Smooth muscle cell (in vitro differentiated cells): ENCODE data around the gene CRLF1. TPM values are rescaled to one million over a fixed set of nuclear protein-coding genes. Genes with fewer than 3 reads are reported as not detected.

ENCODE experiments used
- DNase-seq: peaks from one replicate; lab custom pipeline; 2025; ENCODE audit not compliant: unreplicated experiment; lab: John Stamatoyannopoulos, UW
- H2AFZ ChIP-seq: fragments of 200-600 bp; sonication (generic); 2 replicates; pipeline ENCODE4 v1.6.0; 2016; ENCODE audit warnings: antibody characterized with exemption, low read depth, mild to moderate bottlenecking
- H3F3A ChIP-seq: fragments of 200-600 bp; sonication (generic); 2 replicates; pipeline ENCODE4 v1.6.0; 2017; ENCODE audit warnings: antibody characterized with exemption, low read depth
- H3K27ac ChIP-seq: fragments of 200-600 bp; sonication (generic); 2 replicates; pipeline ENCODE4 v1.5.1; 2016; ENCODE audit warnings: low read depth, mild to moderate bottlenecking
- H3K27me3 ChIP-seq: fragments of 200-600 bp; sonication (generic); 2 replicates; pipeline ENCODE4 v1.6.1; 2016; ENCODE audit warnings: low read depth, mild to moderate bottlenecking
- H3K36me3 ChIP-seq: fragments of 200-600 bp; sonication (generic); 2 replicates; pipeline ENCODE4 v1.5.1; 2016; ENCODE audit warnings: low read depth
- H3K4me1 ChIP-seq: fragments of 200-600 bp; sonication (generic); 2 replicates; pipeline ENCODE4 v1.5.1; 2016; ENCODE audit warnings: low read depth
- H3K4me2 ChIP-seq: fragments of 200-600 bp; sonication (generic); 2 replicates; pipeline ENCODE4 v1.6.0; 2016; ENCODE audit warnings: mild to moderate bottlenecking
- H3K4me3 ChIP-seq: fragments of 200-600 bp; sonication (generic); 2 replicates; pipeline ENCODE4 v1.5.1; 2016; ENCODE audit warnings: mild to moderate bottlenecking
- H3K79me2 ChIP-seq: fragments of 200-600 bp; sonication (generic); 2 replicates; pipeline ENCODE4 v1.6.0; 2016; ENCODE audit warnings: low read depth, mild to moderate bottlenecking
- H3K9ac ChIP-seq: fragments of 200-600 bp; sonication (generic); 2 replicates; pipeline ENCODE4 v1.6.0; 2016; ENCODE audit warnings: low read depth
- H3K9me3 ChIP-seq: fragments of 200-600 bp; sonication (generic); replicated peaks from 2 replicates; pipeline ENCODE4 v1.5.1; 2016; ENCODE audit warnings: low read depth
- H4K20me1 ChIP-seq: fragments of 200-600 bp; sonication (generic); 2 replicates; pipeline ENCODE4 v1.6.0; 2016; ENCODE audit warnings: low read depth
- WGBS: methylation state at CpG from one replicate; pipeline ENCODE4 v1.1.7; 2016; ENCODE audit warnings: low lambda C conversion rate; 5-methylcytosine and 5-hydroxymethylcytosine counted together
- polyA plus RNA-seq: library from polyadenylated mRNA; unstranded; fragments of >200 nt; fragmentation: Nextera tagmentation; extraction: Ambion mirVana; gene quantifications from 2 replicates; pipeline ENCODE4 v1.2.1, GENCODE V29; 2016
- total RNA-seq: library from RNA; depleted of rRNA; stranded (reverse); fragments of >200 nt; gene quantifications from 2 replicates; pipeline ENCODE4 v1.2.3, GENCODE V29; 2014
- TF ChIP-seq, protein P1 (sequence below): fragments of 200-600 bp; sonication (generic); IDR thresholded peaks from 2 replicates; pipeline ENCODE4 v1.5.1; 2017; ENCODE audit warnings: borderline replicate concordance, mild to moderate bottlenecking, antibody characterized with exemption; ENCODE audit not compliant: insufficient read depth, poor library complexity, severe bottlenecking

Gene CRLF1
- total and polyA plus RNA-seq, 2 experiments from 2014 or later, result 196 to 1,048 TPM

DNA sequence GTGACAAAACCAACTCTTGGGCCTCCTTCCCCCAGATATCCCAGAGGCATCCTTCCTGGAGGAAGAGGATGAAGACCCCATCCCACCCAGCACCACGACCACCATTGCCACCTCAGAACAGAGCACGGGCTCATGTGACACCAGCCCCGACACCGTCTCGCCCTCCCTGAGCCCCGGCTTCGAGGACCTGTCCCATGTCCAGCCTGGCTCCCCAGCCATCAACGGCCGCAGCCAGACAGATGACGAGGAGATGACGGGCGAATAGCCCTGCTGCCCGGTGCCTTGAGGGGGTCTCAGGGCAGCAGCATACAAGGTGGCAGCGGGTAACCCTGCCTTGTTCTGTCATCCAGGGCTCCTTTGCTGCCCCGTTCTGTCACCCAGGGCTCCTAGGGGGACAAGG is 38.2 kb downstream of the CRLF1 start:
- Histone ChIP-seq H3K9ac (no peak overlapping the region), H3K9me3 (no peaks in the 10 kb centered on the region), H3K4me2 (no peak overlapping the region), H3K27ac (no peak overlapping the region), H2AFZ (no peak overlapping the region), H3K27me3 (no peaks in the 10 kb centered on the region), H3F3A (peaks cover 8% of the 10 kb centered on the region), H3K4me1 (peaks cover 9% of the 10 kb centered on the region), H3K4me3 (no peak overlapping the region), H4K20me1 (peaks cover 12% of the 10 kb centered on the region), H3K36me3 (no peaks in the 10 kb centered on the region), H3K79me2 (peaks cover 17% of the 10 kb centered on the region)
- TF ChIP-seq, protein P1, sequence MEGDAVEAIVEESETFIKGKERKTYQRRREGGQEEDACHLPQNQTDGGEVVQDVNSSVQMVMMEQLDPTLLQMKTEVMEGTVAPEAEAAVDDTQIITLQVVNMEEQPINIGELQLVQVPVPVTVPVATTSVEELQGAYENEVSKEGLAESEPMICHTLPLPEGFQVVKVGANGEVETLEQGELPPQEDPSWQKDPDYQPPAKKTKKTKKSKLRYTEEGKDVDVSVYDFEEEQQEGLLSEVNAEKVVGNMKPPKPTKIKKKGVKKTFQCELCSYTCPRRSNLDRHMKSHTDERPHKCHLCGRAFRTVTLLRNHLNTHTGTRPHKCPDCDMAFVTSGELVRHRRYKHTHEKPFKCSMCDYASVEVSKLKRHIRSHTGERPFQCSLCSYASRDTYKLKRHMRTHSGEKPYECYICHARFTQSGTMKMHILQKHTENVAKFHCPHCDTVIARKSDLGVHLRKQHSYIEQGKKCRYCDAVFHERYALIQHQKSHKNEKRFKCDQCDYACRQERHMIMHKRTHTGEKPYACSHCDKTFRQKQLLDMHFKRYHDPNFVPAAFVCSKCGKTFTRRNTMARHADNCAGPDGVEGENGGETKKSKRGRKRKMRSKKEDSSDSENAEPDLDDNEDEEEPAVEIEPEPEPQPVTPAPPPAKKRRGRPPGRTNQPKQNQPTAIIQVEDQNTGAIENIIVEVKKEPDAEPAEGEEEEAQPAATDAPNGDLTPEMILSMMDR, result no peak
- no peak for DNase-seq
- WGBS, result 97% methylated on average over 15 of the region's 15 CpGs

DNA sequence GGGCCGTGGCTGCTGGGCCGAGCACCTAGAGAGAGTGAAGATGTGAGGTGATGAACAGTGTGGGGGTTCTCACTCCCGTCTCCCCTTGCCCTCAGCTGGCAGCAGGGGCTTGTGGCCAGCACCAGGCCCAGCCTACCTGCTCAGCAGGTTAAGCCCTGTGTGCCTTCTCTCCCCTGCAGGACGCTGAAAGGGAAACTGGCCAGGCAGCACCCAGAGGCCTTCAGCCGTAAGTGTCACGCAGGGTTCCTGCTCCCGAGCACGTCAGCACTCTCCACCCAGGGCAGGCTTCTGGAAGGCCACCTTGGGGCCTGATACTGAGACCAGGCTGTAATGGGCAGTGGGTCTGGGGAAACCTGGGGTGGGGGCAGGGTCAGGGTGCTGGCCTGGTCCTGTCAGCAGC is 39.6 kb downstream of the CRLF1 start:
- no peak overlapping the region for H3K27ac ChIP-seq
- TF ChIP-seq, protein P1, result no peak
- no peaks in the 10 kb centered on the region for H3K4me1 ChIP-seq
- H2AFZ ChIP-seq, result no peak overlapping the region
- peaks cover 2% of the 10 kb centered on the region for H3K79me2 ChIP-seq
- no peaks in the 10 kb centered on the region for H3K36me3 ChIP-seq
- no peak overlapping the region for H3K9ac ChIP-seq
- DNase-seq, result no peak
- WGBS, result over 99% methylated on average over 8 of the region's 8 CpGs
- H3K9me3 ChIP-seq, result no peaks in the 10 kb centered on the region
- no peak overlapping the region for H3K4me3 ChIP-seq
- H3K4me2 ChIP-seq, result no peak overlapping the region
- no peaks in the 10 kb centered on the region for H4K20me1 ChIP-seq
- no peaks in the 10 kb centered on the region for H3K27me3 ChIP-seq
- peaks cover 6% of the 10 kb centered on the region for H3F3A ChIP-seq

DNA sequence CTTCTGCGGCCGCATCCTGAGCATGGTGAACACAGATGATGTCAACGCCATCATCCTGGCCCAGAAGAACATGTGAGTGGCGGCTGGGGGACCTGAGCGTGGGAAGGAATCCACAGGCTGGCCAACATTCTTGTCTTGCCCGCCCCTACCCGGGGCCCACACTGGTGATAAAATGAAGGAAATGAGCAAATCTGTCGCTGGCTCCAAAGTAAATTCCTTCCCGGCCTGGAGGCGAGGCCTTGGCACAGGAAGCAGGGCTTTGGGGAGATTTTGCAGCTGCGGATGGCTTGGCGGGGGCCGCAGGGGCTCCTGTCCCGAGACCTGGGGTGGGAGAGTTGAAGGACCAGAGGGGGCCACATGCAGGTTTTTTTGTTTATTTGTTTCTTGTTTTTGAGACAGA is 44.5 kb downstream of the CRLF1 start:
- Histone ChIP-seq H3K27me3 (no peaks in the 10 kb centered on the region), H3K9me3 (no peaks in the 10 kb centered on the region), H4K20me1 (no peaks in the 10 kb centered on the region), H3F3A (no peaks in the 10 kb centered on the region), H2AFZ (no peak overlapping the region), H3K4me1 (peaks cover 6% of the 10 kb centered on the region), H3K36me3 (no peaks in the 10 kb centered on the region), H3K27ac (peak overlapping the region; percentile 84), H3K4me2 (peak overlapping the region; percentile 33), H3K4me3 (no peak overlapping the region), H3K9ac (no peak overlapping the region), H3K79me2 (peaks cover 39% of the 10 kb centered on the region)
- TF ChIP-seq, protein P1, result no peak
- WGBS, result 41% methylated on average over 14 of the region's 14 CpGs
- peak; percentile 8 for DNase-seq

DNA sequence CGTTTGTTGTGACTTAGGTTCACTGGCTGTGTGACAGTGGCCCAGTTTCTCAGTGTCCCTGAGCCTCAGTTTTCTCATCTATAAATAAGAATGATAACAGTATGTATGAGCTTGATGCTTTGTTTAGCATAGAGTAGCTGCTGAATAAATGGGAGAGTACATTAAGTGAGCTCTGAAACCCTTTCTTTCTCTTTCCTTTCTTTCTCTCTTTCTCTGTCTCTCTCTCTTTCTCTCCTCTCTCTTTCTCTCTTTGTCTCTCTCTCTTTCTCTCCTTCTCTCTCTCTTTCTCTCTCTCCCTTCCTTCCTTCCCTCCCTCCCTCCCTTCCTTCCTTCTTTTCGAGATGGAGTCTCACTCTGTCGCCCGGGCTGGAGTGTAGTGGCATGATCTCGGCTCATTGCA is 46.9 kb downstream of the CRLF1 start:
- H3K4me3 ChIP-seq, result no peak overlapping the region
- no peak overlapping the region for H3K4me2 ChIP-seq
- DNase-seq, result no peak
- H2AFZ ChIP-seq, result no peak overlapping the region
- 93% methylated on average over 4 of the region's 5 CpGs for WGBS
- no peaks in the 10 kb centered on the region for H3F3A ChIP-seq
- no peaks in the 10 kb centered on the region for H3K36me3 ChIP-seq
- TF ChIP-seq, protein P1, result no peak
- H3K9me3 ChIP-seq, result no peaks in the 10 kb centered on the region
- no peaks in the 10 kb centered on the region for H3K27me3 ChIP-seq
- peaks cover 39% of the 10 kb centered on the region for H3K79me2 ChIP-seq
- no peak overlapping the region for H3K9ac ChIP-seq
- peak overlapping the region; percentile 84 for H3K27ac ChIP-seq
- peaks cover 6% of the 10 kb centered on the region for H3K4me1 ChIP-seq
- no peaks in the 10 kb centered on the region for H4K20me1 ChIP-seq
